ENCODE data around the gene MEIKIN.
"Not testable (repeated sequence)": the region's sequence is repeated elsewhere in the genome, so short reads cannot be mapped to it uniquely, and the experiment has no call there.

The MEIKIN gene

GRCh38 chr5:131902266-131902665 is 43.2 kb downstream of the MEIKIN start:
- DNase-seq: not testable (repeated sequence)

GRCh38 chr5:131899686-131900085 is 45.8 kb downstream of the MEIKIN start:
- no peak for DNase-seq

- DNase-seq: no peak
These were observed 61.5 kb downstream of the MEIKIN start for GRCh38 chr5:131883984-131884383.

GRCh38 chr5:131879705-131880104 is 65.8 kb downstream of the MEIKIN start:
- DNase-seq: no peak

- no peak for DNase-seq
These were observed 67.6 kb downstream of the MEIKIN start for GRCh38 chr5:131877873-131878272.

GRCh38 chr5:131871251-131871650 is 74.2 kb downstream of the MEIKIN start:
- not testable (repeated sequence) for DNase-seq

GRCh38 chr5:131867524-131867923 is 77.9 kb downstream of the MEIKIN start:
- DNase-seq: no peak

- DNase-seq: no peak
These were observed 81.8 kb downstream of the MEIKIN start for GRCh38 chr5:131863700-131864099.

- no peak for DNase-seq
These were observed 88.1 kb downstream of the MEIKIN start for GRCh38 chr5:131857388-131857787.

- DNase-seq: no peak
These were observed 90.0 kb downstream of the MEIKIN start for GRCh38 chr5:131855452-131855851.

- DNase-seq: no peak
These were observed 91.3 kb downstream of the MEIKIN start for GRCh38 chr5:131854134-131854533.

- no peak for DNase-seq
These were observed 96.8 kb downstream of the MEIKIN start for GRCh38 chr5:131848662-131849061.

- DNase-seq: no peak
These were observed 98.9 kb downstream of the MEIKIN start for GRCh38 chr5:131846536-131846935.

GRCh38 chr5:131845828-131846227 is 99.6 kb downstream of the MEIKIN start:
- DNase-seq: no peak

- DNase-seq: not testable (repeated sequence)
These were observed 102.5 kb downstream of the MEIKIN start for GRCh38 chr5:131842971-131843370.

GRCh38 chr5:131832702-131833101 is 112.8 kb downstream of the MEIKIN start:
- DNase-seq: not testable (repeated sequence)

- no peak for DNase-seq
These were observed 120.0 kb downstream of the MEIKIN start for GRCh38 chr5:131825404-131826013.

GRCh38 chr5:131824631-131825030 is 120.8 kb downstream of the MEIKIN start:
- no peak for DNase-seq

GRCh38 chr5:131821221-131821620 is 124.2 kb downstream of the MEIKIN start:
- no peak for DNase-seq

GRCh38 chr5:131818001-131818724 is 127.3 kb downstream of the MEIKIN start:
- DNase-seq: no peak

- no peak for DNase-seq
These were observed 130.5 kb downstream of the MEIKIN start for GRCh38 chr5:131814990-131815389.

- no peak for DNase-seq
These were observed 132.9 kb downstream of the MEIKIN start for GRCh38 chr5:131812371-131813160.

GRCh38 chr5:131810510-131811249 is 134.8 kb downstream of the MEIKIN start:
- DNase-seq: no peak

Data from NK-92 treated with Interleukin-12 subunit alpha and Interleukin-12 subunit beta, amount 100 ng/mL, for 24 hours (cell line).